Measurements from ENCODE around the gene ANXA11.
A peak's percentile ranks its signal among the peaks of the same experiment; 100 is the strongest.

The ANXA11 gene

GRCh38 chr10:80158598-80159127 lies 46.7 kb downstream of the ANXA11 start:
- H3K4me3 ChIP-seq (ENCODE audit: low read depth, low read length) = no peak overlapping the region
- peak; percentile 94 for DNase-seq (ENCODE audit: low read depth, low spot score)
- ChIA-PET POLR2A (interaction anchor here (0.6 to 1.2 kb wide), 3 partner anchors 45 to 619 kb away, joined by 3 to 7 read pairs (median 5); partner anchors contain the start of gene ANXA11), CTCF (interaction anchor here (1.1 to 1.4 kb wide), 3 partner anchors 14 to 64 kb away, joined by 4 to 10 read pairs (median 5); no protein-coding TSS in a partner anchor)
- TF ChIP-seq CTCF (IDR thresholded peaks at IDR 0.05; ENCODE audit: insufficient read depth, low read length, missing control alignments) = no peak

GRCh38 chr10:80158126-80158525 lies 47.2 kb downstream of the ANXA11 start:
- no peak overlapping the region for H3K4me3 ChIP-seq (ENCODE audit: low read depth, low read length)
- DNase-seq (ENCODE audit: low read depth, low spot score) = no peak
- no peak for TF ChIP-seq CTCF (IDR thresholded peaks at IDR 0.05; ENCODE audit: insufficient read depth, low read length, missing control alignments)
- CTCF ChIA-PET = interaction anchor here (0.9 to 1.6 kb wide), 5 partner anchors 10 to 103 kb away, joined by 3 to 10 read pairs (median 4); no protein-coding TSS in a partner anchor
- POLR2A ChIA-PET = interaction anchor here (0.6 to 1.2 kb wide), 2 partner anchors 46 to 618 kb away, joined by 5 to 7 read pairs; no protein-coding TSS in a partner anchor

GRCh38 chr10:80157561-80157960 lies 47.8 kb downstream of the ANXA11 start:
- CTCF ChIA-PET = interaction anchor here (0.9 to 1.6 kb wide), 3 partner anchors 11 to 103 kb away, joined by 3 to 4 read pairs (median 3); no protein-coding TSS in a partner anchor
- TF ChIP-seq CTCF (IDR thresholded peaks at IDR 0.05; ENCODE audit: insufficient read depth, low read length, missing control alignments) = no peak

GRCh38 chr10:80156216-80156615 lies 49.1 kb downstream of the ANXA11 start:
- ChIA-PET POLR2A (no interaction called here), CTCF (interaction anchor here (0.7 to 1.5 kb wide), 4 partner anchors 11 to 67 kb away, joined by 3 to 4 read pairs (median 3); no protein-coding TSS in a partner anchor)
- DNase-seq (ENCODE audit: low read depth, low spot score) = no peak

More at GRCh38 chr10:80157561-80157960, 47.8 kb downstream of the ANXA11 start:
- no peak for DNase-seq (ENCODE audit: low read depth, low spot score)
- no peak overlapping the region for H3K4me3 ChIP-seq (ENCODE audit: low read depth, low read length)
- POLR2A ChIA-PET = no interaction called here

GRCh38 chr10:80155696-80156215 lies 49.6 kb downstream of the ANXA11 start:
- TF ChIP-seq CTCF (IDR thresholded peaks at IDR 0.05; ENCODE audit: insufficient read depth, low read length, missing control alignments) = no peak
- ChIA-PET POLR2A (no interaction called here), CTCF (interaction anchor here (0.9 to 1.5 kb wide), 3 partner anchors 11 to 67 kb away, joined by 3 to 4 read pairs (median 3); no protein-coding TSS in a partner anchor)
- no peak for DNase-seq (ENCODE audit: low read depth, low spot score)
- H3K4me3 ChIP-seq (ENCODE audit: low read depth, low read length) = no peak overlapping the region

More at GRCh38 chr10:80156216-80156615, 49.1 kb downstream of the ANXA11 start:
- H3K4me3 ChIP-seq (ENCODE audit: low read depth, low read length) = no peak overlapping the region
- no peak for TF ChIP-seq CTCF (IDR thresholded peaks at IDR 0.05; ENCODE audit: insufficient read depth, low read length, missing control alignments)

Data from AG04449 (cell line).